ENCODE results near the gene SMAP2. TPM values are rescaled to one million over a fixed set of nuclear protein-coding genes. Genes with fewer than 3 reads are reported as not detected.

Gene SMAP2
- total and polyA plus RNA-seq, 2 donors (not counting 3 experiments of a cell fraction or from before 2014, with no cell fraction given) = 8.0 to 11.1 TPM

- Histone ChIP-seq H3K79me2 (ENCODE audit: control insufficient read depth, insufficient read depth, low read length) (no peaks in the 10 kb centered on the region), H3K4me3 (replicated peaks in 1 of 3; ENCODE audit: insufficient read depth in 1 of 3, low read depth in 1 of 3, low read length in 3 of 3) (no peak overlapping the region), H3K27me3 (ENCODE audit: control insufficient read depth in 2 of 2, insufficient read depth in 2 of 2, low read length in 2 of 2) (no peaks in the 10 kb centered on the region), H3K4me2 (ENCODE audit: insufficient read depth, low read length) (no peak overlapping the region), H3K27ac (ENCODE audit: insufficient read depth, low read depth, low read length) (no peak overlapping the region), H3K4me1 (ENCODE audit: control insufficient read depth, extremely low read depth, insufficient read depth, low read length) (no peaks in the 10 kb centered on the region), H3K9me1 (replicated peaks; ENCODE audit: control insufficient read depth, extremely low read depth, insufficient read depth, low read length) (no peaks in the 10 kb centered on the region), H4K20me1 (replicated peaks; ENCODE audit: control insufficient read depth, extremely low read depth, insufficient read depth, low read length) (no peaks in the 10 kb centered on the region), H3K9ac (replicated peaks; ENCODE audit: extremely low read depth, insufficient read depth, low read length) (no peak overlapping the region), H2AFZ (ENCODE audit: low read depth, low read length) (no peak overlapping the region), H3K36me3 (ENCODE audit: control insufficient read depth in 2 of 2, extremely low read depth in 1 of 2, insufficient read depth in 2 of 2, low read length in 2 of 2) (no peaks in the 10 kb centered on the region), H3K9me3 (replicated peaks; ENCODE audit: control insufficient read depth, insufficient read depth, low read length) (no peaks in the 10 kb centered on the region)
- dilution Hi-C loops (cut with MboI; ENCODE audit: extremely low pct_ligation_motif_present, low sequenced_read_pairs) = no loop called here
- BruUV-seq (replicated peaks) = no TSS peak
- ChIA-PET CTCF (interaction anchor here (0.9 to 3.0 kb wide), 4 partner anchors 13 to 267 kb away, joined by 3 to 16 read pairs (median 4); no protein-coding TSS in a partner anchor), POLR2A (interaction anchor here (0.6 kb wide), 1 partner anchor 298 kb away, joined by 3 read pairs; no protein-coding TSS in a partner anchor)
- TF ChIP-seq POLR2A (IDR thresholded peaks at IDR 0.05; ENCODE audit: low read depth, low read length) (no peak), JUN (IDR thresholded peaks at IDR 0.05; ENCODE audit: borderline replicate concordance, insufficient read depth, insufficient read length, low read depth) (no peak), CTCF (IDR thresholded peaks at IDR 0.05; ENCODE audit: extremely low read depth in 1 of 2, insufficient read depth in 1 of 2, low read depth in 1 of 2, low read length in 2 of 2) (no peak), FOS (IDR thresholded peaks at IDR 0.05; ENCODE audit: borderline replicate concordance, insufficient read depth, low read length) (no peak), EZH2 (IDR thresholded peaks at IDR 0.05; ENCODE audit: borderline replicate concordance, low read depth, low read length, severe bottlenecking) (no peak), GATA2 (IDR thresholded peaks at IDR 0.05; ENCODE audit: insufficient read depth, insufficient read length, low read depth, low read length) (no peak), MYC (IDR thresholded peaks at IDR 0.05; ENCODE audit: low read depth, low read length) (no peak)
- DNase-seq (ENCODE audit: low read depth, low spot score) (no peak), FAIRE-seq (no peak)
- intact Hi-C loops (cut with micrococcal nuclease) = no loop called here
These were observed 37.8 kb downstream of the SMAP2 start for GRCh38 chr1:40411294-40411693.
